Measurements from ENCODE around the gene ARHGAP31. TPM values are rescaled to one million over a fixed set of nuclear protein-coding genes. Genes with fewer than 3 reads are reported as not detected.

ARHGAP31 gene
- total and polyA plus RNA-seq, 10 of the 15 experiments (the other 5 are each of a cell fraction or from before 2014, with no cell fraction given) = 0.97 to 29.8 (median 10.3) TPM

GRCh38 chr3:119322835-119323722 is 28.9 kb downstream of the ARHGAP31 start (continued):
- TF ChIP-seq SMAD1 (IDR thresholded peaks at IDR 0.05; ENCODE audit: low read depth, partially characterized antibody) = no peak
- TF ChIP-seq CBX5 (IDR thresholded peaks at IDR 0.05; ENCODE audit: low read depth) = peak; percentile 99
- TF ChIP-seq ZNF274 (IDR thresholded peaks at IDR 0.05; ENCODE audit: insufficient read depth, insufficient read length) = no peak
- no peak for TF ChIP-seq HSF1 (IDR thresholded peaks at IDR 0.05; ENCODE audit: low read depth, low read length)
- TF ChIP-seq GATAD2B (conservative IDR thresholded peaks at IDR 0.05; ENCODE audit: low read depth) = peak; percentile 100
- TF ChIP-seq KLF5 (IDR thresholded peaks at IDR 0.05; ENCODE audit: partially characterized antibody) = peak; percentile 27
- TF ChIP-seq WRNIP1 (IDR thresholded peaks at IDR 0.05; ENCODE audit: borderline replicate concordance, low read depth, low read length) = no peak
- TF ChIP-seq DPF2 (IDR thresholded peaks at IDR 0.05) = peak; percentile 99
- TF ChIP-seq, protein P1, sequence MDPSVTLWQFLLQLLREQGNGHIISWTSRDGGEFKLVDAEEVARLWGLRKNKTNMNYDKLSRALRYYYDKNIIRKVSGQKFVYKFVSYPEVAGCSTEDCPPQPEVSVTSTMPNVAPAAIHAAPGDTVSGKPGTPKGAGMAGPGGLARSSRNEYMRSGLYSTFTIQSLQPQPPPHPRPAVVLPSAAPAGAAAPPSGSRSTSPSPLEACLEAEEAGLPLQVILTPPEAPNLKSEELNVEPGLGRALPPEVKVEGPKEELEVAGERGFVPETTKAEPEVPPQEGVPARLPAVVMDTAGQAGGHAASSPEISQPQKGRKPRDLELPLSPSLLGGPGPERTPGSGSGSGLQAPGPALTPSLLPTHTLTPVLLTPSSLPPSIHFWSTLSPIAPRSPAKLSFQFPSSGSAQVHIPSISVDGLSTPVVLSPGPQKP (IDR thresholded peaks at IDR 0.05; ENCODE audit: low read depth, low read length) = 0 out of 2 replicates have a peak, but pooled peaks have one; percentile 20
- 0 out of 2 replicates have a peak, but pooled peaks have one; percentile 56 for TF ChIP-seq HDAC2 (IDR thresholded peaks at IDR 0.05)
- peak; percentile 70; the same call in 1 of the 2 replicates for TF ChIP-seq MXI1 (IDR thresholded peaks at IDR 0.05; ENCODE audit: low read depth, low read length)
- peak; percentile 75 for TF ChIP-seq TAF1 (IDR thresholded peaks at IDR 0.05; ENCODE audit: borderline replicate concordance, low read depth, low read length)
- TF ChIP-seq, protein P2, sequence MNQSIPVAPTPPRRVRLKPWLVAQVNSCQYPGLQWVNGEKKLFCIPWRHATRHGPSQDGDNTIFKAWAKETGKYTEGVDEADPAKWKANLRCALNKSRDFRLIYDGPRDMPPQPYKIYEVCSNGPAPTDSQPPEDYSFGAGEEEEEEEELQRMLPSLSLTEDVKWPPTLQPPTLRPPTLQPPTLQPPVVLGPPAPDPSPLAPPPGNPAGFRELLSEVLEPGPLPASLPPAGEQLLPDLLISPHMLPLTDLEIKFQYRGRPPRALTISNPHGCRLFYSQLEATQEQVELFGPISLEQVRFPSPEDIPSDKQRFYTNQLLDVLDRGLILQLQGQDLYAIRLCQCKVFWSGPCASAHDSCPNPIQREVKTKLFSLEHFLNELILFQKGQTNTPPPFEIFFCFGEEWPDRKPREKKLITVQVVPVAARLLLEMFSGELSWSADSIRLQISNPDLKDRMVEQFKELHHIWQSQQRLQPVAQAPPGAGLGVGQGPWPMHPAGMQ (IDR thresholded peaks at IDR 0.05; ENCODE audit: borderline replicate concordance) = no peak
- TF ChIP-seq RCOR1 (conservative IDR thresholded peaks at IDR 0.05; ENCODE audit: low read depth, low read length) = 0 out of 2 replicates have a peak, but pooled peaks have one; percentile 17
- TF ChIP-seq TARDBP (IDR thresholded peaks at IDR 0.05; ENCODE audit: borderline replicate concordance) = peak; percentile 85
- peak; percentile 52; the same call in 1 of the 2 replicates for TF ChIP-seq CHD2 (IDR thresholded peaks at IDR 0.05; ENCODE audit: borderline replicate concordance, low read depth, low read length)
- peak; percentile 82 for TF ChIP-seq PAX5 (IDR thresholded peaks at IDR 0.05; ENCODE audit: borderline replicate concordance, low read depth, low read length)
- TF ChIP-seq YBX1 (IDR thresholded peaks at IDR 0.05) = no peak
- 0 out of 2 replicates have a peak, but pooled peaks have one; percentile 78 for TF ChIP-seq PML (IDR thresholded peaks at IDR 0.05; ENCODE audit: low read length)
- TF ChIP-seq SREBF2 (IDR thresholded peaks at IDR 0.05; ENCODE audit: low read length) = no peak
- no peak for TF ChIP-seq CUX1 (IDR thresholded peaks at IDR 0.05; ENCODE audit: insufficient replicate concordance, low read depth, low read length)
- TF ChIP-seq TCF7 (IDR thresholded peaks at IDR 0.05; ENCODE audit: borderline replicate concordance) = no peak
